Liver (tissue), 9 donors: ENCODE measurements around the gene YAF2. TPM values are rescaled to one million over a fixed set of nuclear protein-coding genes. Genes with fewer than 3 reads are reported as not detected.

Experiments used
- DNase-seq: peaks from one replicate; pipeline ENCODE4 v3.0.0-alpha.2; 2017; ENCODE audit warnings: low spot score
- H3K27ac ChIP-seq, 2 donors: one replicate each; pipeline ENCODE4 v1.7.0; 2013; ENCODE audit warnings: inconsistent platforms in 2 of 2, low read length in 2 of 2, control low read depth in 1 of 2, low read depth in 1 of 2, mild to moderate bottlenecking in 1 of 2
- H3K27me3 ChIP-seq, 4 donors: one replicate each; pipeline versions ENCODE4 v1.6.1 to v1.7.0; 2013; ENCODE audit warnings: low read length in 3 of 4, inconsistent platforms in 1 of 4, mild to moderate bottlenecking in 1 of 4, moderate library complexity in 1 of 4; ENCODE audit not compliant: control insufficient read depth in 4 of 4, insufficient read depth in 4 of 4
- H3K36me3 ChIP-seq, 4 donors: one replicate each; pipeline versions ENCODE4 v1.6.1 to v1.7.0; 2013; ENCODE audit warnings: low read length in 3 of 4, mild to moderate bottlenecking in 3 of 4, low read depth in 1 of 4, moderate library complexity in 1 of 4; ENCODE audit not compliant: control insufficient read depth in 4 of 4, insufficient read depth in 3 of 4
- H3K4me1 ChIP-seq, 4 donors: one replicate each; pipeline versions ENCODE4 v1.6.1 to v1.7.0; 2013; ENCODE audit warnings: low read length in 3 of 4, mild to moderate bottlenecking in 3 of 4, moderate library complexity in 1 of 4; ENCODE audit not compliant: control insufficient read depth in 4 of 4, insufficient read depth in 4 of 4
- H3K4me3 ChIP-seq, 3 donors: one replicate each; pipeline versions ENCODE4 v1.6.1 to v1.7.0; 2013; ENCODE audit warnings: low read length in 3 of 3, control low read depth in 1 of 3, low read depth in 1 of 3, mild to moderate bottlenecking in 1 of 3
- H3K9ac ChIP-seq, 2 donors: one replicate each; pipeline ENCODE4 v1.7.0; 2013; ENCODE audit warnings: low read length in 2 of 2, mild to moderate bottlenecking in 2 of 2, moderate library complexity in 2 of 2, control low read depth in 1 of 2, low read depth in 1 of 2
- H3K9me3 ChIP-seq, 4 donors: one replicate each; pipeline versions ENCODE4 v1.6.1 to v1.7.0; 2013; ENCODE audit warnings: low read length in 3 of 4; ENCODE audit not compliant: control insufficient read depth in 4 of 4
- EGR1 ChIP-seq, 2 donors: IDR thresholded peaks; 2 replicates each; pipeline ENCODE4 v1.6.1; 2016 to 2018; ENCODE audit warnings: antibody characterized with exemption in 2 of 2, low read depth in 2 of 2
- FOXA1 ChIP-seq: IDR thresholded peaks from 2 replicates; pipeline ENCODE4 v1.6.1; 2016; ENCODE audit warnings: antibody characterized with exemption
- FOXA2 ChIP-seq: IDR thresholded peaks from 2 replicates; pipeline ENCODE4 v1.6.1; 2016; ENCODE audit warnings: antibody characterized with exemption
- HNF4A ChIP-seq, 2 donors: conservative IDR thresholded peaks; 2 replicates each; pipeline ENCODE4 v1.6.1; 2016; ENCODE audit warnings: antibody characterized with exemption in 2 of 2, mild to moderate bottlenecking in 2 of 2
- HNF4G ChIP-seq: IDR thresholded peaks from 2 replicates; pipeline ENCODE4 v1.6.1; 2016; ENCODE audit warnings: antibody characterized with exemption
- JUND ChIP-seq, 2 donors: IDR thresholded peaks; 2 replicates each; pipeline ENCODE4 v1.6.1; 2016; ENCODE audit warnings: antibody characterized with exemption in 2 of 2
- RXRA ChIP-seq, 2 donors: IDR thresholded peaks; 2 replicates each; pipeline ENCODE4 v1.6.1; 2017 to 2018; ENCODE audit warnings: antibody characterized with exemption in 2 of 2, mild to moderate bottlenecking in 1 of 2
- TAF1 ChIP-seq: conservative IDR thresholded peaks from 2 replicates; pipeline ENCODE4 v1.6.1; 2016; ENCODE audit warnings: antibody characterized with exemption, mild to moderate bottlenecking
- WGBS: extraction: QIAGEN DNeasy Blood & Tissue Kit; methylation state at CpG from one replicate; pipeline ENCODE4 v1.1.7; 2013; 5-methylcytosine and 5-hydroxymethylcytosine counted together
- polyA plus RNA-seq, 2 donors: library from polyadenylated mRNA; stranded (reverse) in 1 of 2; unstranded in 1 of 2; fragments of 200-250 nt in 1 of 2; fragments of >200 nt in 1 of 2; fragmentation: Nextera tagmentation in 1 of 2; extraction: Ambion mirVana in 1 of 2; gene quantifications; one replicate each; pipeline versions ENCODE4 v1.2.1 to v1.2.3, GENCODE V29; 2013 to 2015
- total RNA-seq, 2 donors: library from RNA; depleted of rRNA; stranded (reverse); fragments of >200 nt; gene quantifications; one replicate each; pipeline ENCODE4 v1.2.3, GENCODE V29; 2014
- TF ChIP-seq, protein P1 (sequence below): IDR thresholded peaks from 2 replicates; pipeline ENCODE4 v1.6.1; 2016; ENCODE audit warnings: antibody characterized with exemption, mild to moderate bottlenecking
- TF ChIP-seq, protein P2 (sequence below): IDR thresholded peaks from 2 replicates; pipeline ENCODE4 v1.6.1; 2016; ENCODE audit warnings: antibody characterized with exemption
- TF ChIP-seq, protein P3 (sequence below): IDR thresholded peaks from 2 replicates; pipeline ENCODE4 v1.6.1; 2016; ENCODE audit warnings: antibody characterized with exemption
- TF ChIP-seq, protein P4 (sequence below): fragments of 150-350 bp; IDR thresholded peaks from 2 replicates; pipeline ENCODE4 v1.5.1; 2017; ENCODE audit warnings: improper control_type of control experiment, low read depth, low read length; ENCODE audit not compliant: missing input control
- donor health status: healthy.
- donor health status: healthy.
- donor health status: healthy.
- donor health status: healthy.
- donor health status: healthy.

YAF2 gene
- total and polyA plus RNA-seq, 4 donors: 7.3 to 22.9 (median 16.2) TPM

DNA sequence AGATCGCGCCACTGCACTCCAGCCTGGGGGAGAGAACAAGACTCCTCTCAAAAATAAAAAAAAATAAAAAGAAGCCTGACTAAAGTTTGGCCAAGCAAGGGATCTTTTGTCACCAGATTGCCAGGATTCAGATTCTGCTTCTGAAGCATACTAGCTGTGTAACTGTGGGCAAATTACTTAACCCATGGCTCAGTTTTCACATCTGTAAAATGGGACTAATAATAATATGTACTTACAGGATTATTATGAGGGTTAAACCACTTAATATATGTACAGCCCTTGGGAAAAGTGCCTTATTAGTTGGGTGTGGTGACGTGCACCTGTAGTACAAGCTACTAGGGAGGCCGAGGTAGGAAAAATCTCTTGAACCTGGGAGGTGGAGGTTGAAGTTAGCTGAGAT, 21.7 kb upstream of the YAF2 start:
- no peak overlapping the region for H3K9ac ChIP-seq
- H3K27me3 ChIP-seq: no peaks in the 10 kb centered on the region
- H3K9me3 ChIP-seq: no peaks in the 10 kb centered on the region
- no peak overlapping the region for H3K27ac ChIP-seq
- WGBS: 95% methylated on average over 4 of the region's 4 CpGs
- H3K36me3 ChIP-seq: no peaks in the 10 kb centered on the region
- no peak for DNase-seq
- H3K4me3 ChIP-seq: no peak overlapping the region
- H3K4me1 ChIP-seq: no peaks in the 10 kb centered on the region
- TF ChIP-seq JUND (IDR thresholded peaks at IDR 0.05) (no peak), HNF4G (no peak), HNF4A (conservative IDR thresholded peaks at IDR 0.05) (no peak), RXRA (IDR thresholded peaks at IDR 0.05) (no peak), TAF1 (no peak), EGR1 (IDR thresholded peaks at IDR 0.05; ENCODE audit: low read depth in 2 of 2) (no peak), FOXA1 (no peak)
- TF ChIP-seq, protein P1, sequence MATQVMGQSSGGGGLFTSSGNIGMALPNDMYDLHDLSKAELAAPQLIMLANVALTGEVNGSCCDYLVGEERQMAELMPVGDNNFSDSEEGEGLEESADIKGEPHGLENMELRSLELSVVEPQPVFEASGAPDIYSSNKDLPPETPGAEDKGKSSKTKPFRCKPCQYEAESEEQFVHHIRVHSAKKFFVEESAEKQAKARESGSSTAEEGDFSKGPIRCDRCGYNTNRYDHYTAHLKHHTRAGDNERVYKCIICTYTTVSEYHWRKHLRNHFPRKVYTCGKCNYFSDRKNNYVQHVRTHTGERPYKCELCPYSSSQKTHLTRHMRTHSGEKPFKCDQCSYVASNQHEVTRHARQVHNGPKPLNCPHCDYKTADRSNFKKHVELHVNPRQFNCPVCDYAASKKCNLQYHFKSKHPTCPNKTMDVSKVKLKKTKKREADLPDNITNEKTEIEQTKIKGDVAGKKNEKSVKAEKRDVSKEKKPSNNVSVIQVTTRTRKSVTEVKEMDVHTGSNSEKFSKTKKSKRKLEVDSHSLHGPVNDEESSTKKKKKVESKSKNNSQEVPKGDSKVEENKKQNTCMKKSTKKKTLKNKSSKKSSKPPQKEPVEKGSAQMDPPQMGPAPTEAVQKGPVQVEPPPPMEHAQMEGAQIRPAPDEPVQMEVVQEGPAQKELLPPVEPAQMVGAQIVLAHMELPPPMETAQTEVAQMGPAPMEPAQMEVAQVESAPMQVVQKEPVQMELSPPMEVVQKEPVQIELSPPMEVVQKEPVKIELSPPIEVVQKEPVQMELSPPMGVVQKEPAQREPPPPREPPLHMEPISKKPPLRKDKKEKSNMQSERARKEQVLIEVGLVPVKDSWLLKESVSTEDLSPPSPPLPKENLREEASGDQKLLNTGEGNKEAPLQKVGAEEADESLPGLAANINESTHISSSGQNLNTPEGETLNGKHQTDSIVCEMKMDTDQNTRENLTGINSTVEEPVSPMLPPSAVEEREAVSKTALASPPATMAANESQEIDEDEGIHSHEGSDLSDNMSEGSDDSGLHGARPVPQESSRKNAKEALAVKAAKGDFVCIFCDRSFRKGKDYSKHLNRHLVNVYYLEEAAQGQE: no peak
- TF ChIP-seq, protein P2, sequence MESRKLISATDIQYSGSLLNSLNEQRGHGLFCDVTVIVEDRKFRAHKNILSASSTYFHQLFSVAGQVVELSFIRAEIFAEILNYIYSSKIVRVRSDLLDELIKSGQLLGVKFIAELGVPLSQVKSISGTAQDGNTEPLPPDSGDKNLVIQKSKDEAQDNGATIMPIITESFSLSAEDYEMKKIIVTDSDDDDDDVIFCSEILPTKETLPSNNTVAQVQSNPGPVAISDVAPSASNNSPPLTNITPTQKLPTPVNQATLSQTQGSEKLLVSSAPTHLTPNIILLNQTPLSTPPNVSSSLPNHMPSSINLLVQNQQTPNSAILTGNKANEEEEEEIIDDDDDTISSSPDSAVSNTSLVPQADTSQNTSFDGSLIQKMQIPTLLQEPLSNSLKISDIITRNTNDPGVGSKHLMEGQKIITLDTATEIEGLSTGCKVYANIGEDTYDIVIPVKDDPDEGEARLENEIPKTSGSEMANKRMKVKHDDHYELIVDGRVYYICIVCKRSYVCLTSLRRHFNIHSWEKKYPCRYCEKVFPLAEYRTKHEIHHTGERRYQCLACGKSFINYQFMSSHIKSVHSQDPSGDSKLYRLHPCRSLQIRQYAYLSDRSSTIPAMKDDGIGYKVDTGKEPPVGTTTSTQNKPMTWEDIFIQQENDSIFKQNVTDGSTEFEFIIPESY: no peak
- TF ChIP-seq, protein P3, sequence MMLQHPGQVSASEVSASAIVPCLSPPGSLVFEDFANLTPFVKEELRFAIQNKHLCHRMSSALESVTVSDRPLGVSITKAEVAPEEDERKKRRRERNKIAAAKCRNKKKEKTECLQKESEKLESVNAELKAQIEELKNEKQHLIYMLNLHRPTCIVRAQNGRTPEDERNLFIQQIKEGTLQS: no peak
- TF ChIP-seq, protein P4, sequence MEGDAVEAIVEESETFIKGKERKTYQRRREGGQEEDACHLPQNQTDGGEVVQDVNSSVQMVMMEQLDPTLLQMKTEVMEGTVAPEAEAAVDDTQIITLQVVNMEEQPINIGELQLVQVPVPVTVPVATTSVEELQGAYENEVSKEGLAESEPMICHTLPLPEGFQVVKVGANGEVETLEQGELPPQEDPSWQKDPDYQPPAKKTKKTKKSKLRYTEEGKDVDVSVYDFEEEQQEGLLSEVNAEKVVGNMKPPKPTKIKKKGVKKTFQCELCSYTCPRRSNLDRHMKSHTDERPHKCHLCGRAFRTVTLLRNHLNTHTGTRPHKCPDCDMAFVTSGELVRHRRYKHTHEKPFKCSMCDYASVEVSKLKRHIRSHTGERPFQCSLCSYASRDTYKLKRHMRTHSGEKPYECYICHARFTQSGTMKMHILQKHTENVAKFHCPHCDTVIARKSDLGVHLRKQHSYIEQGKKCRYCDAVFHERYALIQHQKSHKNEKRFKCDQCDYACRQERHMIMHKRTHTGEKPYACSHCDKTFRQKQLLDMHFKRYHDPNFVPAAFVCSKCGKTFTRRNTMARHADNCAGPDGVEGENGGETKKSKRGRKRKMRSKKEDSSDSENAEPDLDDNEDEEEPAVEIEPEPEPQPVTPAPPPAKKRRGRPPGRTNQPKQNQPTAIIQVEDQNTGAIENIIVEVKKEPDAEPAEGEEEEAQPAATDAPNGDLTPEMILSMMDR: no peak

DNA sequence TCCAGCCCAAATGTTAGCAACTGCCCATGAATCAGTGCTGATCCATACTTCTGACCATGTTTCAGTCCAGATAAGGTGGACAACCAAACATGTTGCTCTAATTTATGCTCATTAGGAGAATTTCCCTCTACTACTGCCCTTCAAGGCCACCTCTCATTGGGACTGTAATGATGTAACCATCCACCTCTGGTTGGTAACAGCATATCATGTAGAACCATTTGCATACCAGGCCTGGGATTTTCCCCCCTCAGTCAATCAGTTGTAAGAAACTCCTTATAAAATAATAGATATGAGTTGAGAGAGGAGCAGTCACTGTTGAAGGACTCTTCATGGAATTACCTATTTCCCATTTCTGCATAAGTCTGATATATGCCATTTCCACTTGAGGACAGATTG, 17.8 kb upstream of the YAF2 start:
- TF ChIP-seq HNF4G: no peak
- no peak for TF ChIP-seq FOXA2
- TF ChIP-seq EGR1 (IDR thresholded peaks at IDR 0.05; ENCODE audit: low read depth in 2 of 2): no peak
- TF ChIP-seq, protein P1: no peak
- TF ChIP-seq, protein P2: no peak
- no peak for TF ChIP-seq RXRA (IDR thresholded peaks at IDR 0.05)
- H3K36me3 ChIP-seq: no peaks in the 10 kb centered on the region
- H3K27ac ChIP-seq: no peak overlapping the region
- no peaks in the 10 kb centered on the region for H3K9me3 ChIP-seq
- H3K27me3 ChIP-seq: no peaks in the 10 kb centered on the region
- no peak overlapping the region for H3K9ac ChIP-seq
- H3K4me1 ChIP-seq: no peaks in the 10 kb centered on the region
- DNase-seq: no peak
- H3K4me3 ChIP-seq: no peak overlapping the region
